ENCODE data around the gene FBXO3. TPM values are rescaled to one million over a fixed set of nuclear protein-coding genes. Genes with fewer than 3 reads are reported as not detected.
"Not testable (repeated sequence)": the region's sequence is repeated elsewhere in the genome, so short reads cannot be mapped to it uniquely, and the experiment has no call there.

FBXO3 gene
- total RNA-seq, 1 experiment from 2014 or later, result 32.9 TPM

DNA sequence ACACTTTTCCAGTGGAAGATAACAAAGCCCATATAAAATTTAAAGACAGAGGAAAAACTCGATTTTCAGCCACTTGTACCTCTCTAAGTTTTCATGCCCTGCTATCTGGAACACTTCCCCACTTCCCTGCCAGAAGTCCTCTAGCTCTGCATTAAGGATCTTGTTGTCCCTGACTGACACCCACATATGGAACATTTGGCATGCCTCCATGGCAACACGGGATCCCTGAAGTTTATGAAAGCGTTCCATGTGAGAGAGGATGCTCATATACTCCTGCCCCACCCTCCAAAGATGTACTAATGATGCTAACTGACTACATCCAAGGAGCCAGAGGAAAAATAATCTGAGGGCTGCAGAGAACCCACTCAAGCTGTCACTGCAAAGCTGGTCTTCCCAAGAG is 64.9 kb downstream of the FBXO3 start:
- TSS peak; percentile 8 for BruUV-seq (replicated peaks)
- peak overlapping the region; percentile 53 for H3K27ac ChIP-seq
- CTCF ChIA-PET, result interaction anchor here (1.1 kb wide), 1 partner anchor 33 kb away, joined by 3 read pairs; no protein-coding TSS in a partner anchor

DNA sequence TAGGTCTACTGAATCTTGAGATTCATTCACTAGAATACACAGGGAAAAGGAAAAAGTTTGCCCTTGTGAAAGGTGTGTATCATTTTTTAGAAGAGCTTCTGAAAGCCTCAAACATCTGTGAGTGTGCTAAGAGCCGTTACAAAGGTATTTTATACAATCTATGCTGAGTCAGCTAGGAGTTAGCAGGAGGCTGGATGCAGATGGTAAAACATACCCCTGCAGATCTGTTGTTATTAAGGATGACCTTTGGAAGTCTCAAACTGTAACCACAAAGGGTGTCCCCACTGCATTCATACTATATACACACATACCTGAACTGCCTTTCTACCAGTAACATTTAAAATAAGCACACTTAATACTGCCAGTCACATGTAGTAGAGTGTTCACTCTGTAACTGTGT is 65.3 kb downstream of the FBXO3 start:
- intact Hi-C loops (cut with micrococcal nuclease; ENCODE audit: unreplicated experiment), result no loop called here
- Histone ChIP-seq H3K9me3 (ENCODE audit: insufficient read depth, low read depth) (no peaks in the 10 kb centered on the region), H3K36me3 (ENCODE audit: low read depth) (peaks cover 73% of the 10 kb centered on the region), H3K27me3 (ENCODE audit: insufficient read depth, low read depth) (no peaks in the 10 kb centered on the region), H3K27ac (peak overlapping the region; percentile 53), H3K4me1 (replicated peaks; ENCODE audit: insufficient read depth) (peaks cover 53% of the 10 kb centered on the region), H3F3A (ENCODE audit: insufficient read depth, low read depth) (peaks cover 50% of the 10 kb centered on the region), H3K4me2 (peak overlapping the region; percentile 30; the same call in 1 of the 2 replicates), H3K4me3 (no peak overlapping the region), H3K9me2 (ENCODE audit: insufficient read depth) (no peaks in the 10 kb centered on the region), H2AFZ (no peak overlapping the region), H3K79me2 (ENCODE audit: low read depth) (peaks cover 29% of the 10 kb centered on the region; the same call in 1 of the 2 replicates), H4K20me1 (ENCODE audit: insufficient read depth) (0 out of 2 replicates have a peak, but pooled peaks cover 4% of the 10 kb centered on the region)
- TF ChIP-seq EZH2 (IDR thresholded peaks at IDR 0.05; ENCODE audit: low read depth), result no peak
- TF ChIP-seq, protein P1, sequence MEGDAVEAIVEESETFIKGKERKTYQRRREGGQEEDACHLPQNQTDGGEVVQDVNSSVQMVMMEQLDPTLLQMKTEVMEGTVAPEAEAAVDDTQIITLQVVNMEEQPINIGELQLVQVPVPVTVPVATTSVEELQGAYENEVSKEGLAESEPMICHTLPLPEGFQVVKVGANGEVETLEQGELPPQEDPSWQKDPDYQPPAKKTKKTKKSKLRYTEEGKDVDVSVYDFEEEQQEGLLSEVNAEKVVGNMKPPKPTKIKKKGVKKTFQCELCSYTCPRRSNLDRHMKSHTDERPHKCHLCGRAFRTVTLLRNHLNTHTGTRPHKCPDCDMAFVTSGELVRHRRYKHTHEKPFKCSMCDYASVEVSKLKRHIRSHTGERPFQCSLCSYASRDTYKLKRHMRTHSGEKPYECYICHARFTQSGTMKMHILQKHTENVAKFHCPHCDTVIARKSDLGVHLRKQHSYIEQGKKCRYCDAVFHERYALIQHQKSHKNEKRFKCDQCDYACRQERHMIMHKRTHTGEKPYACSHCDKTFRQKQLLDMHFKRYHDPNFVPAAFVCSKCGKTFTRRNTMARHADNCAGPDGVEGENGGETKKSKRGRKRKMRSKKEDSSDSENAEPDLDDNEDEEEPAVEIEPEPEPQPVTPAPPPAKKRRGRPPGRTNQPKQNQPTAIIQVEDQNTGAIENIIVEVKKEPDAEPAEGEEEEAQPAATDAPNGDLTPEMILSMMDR (conservative IDR thresholded peaks at IDR 0.05), result no peak
- BruUV-seq (replicated peaks), result no TSS peak
- peak in 1 of 2 experiments; percentile 32 for DNase-seq
- ChIA-PET POLR2A (ENCODE audit: unreplicated experiment) (interaction anchor here (0.6 kb wide), 1 partner anchor 28 kb away, joined by 14 read pairs; the partner anchor contains the start of gene CD59), CTCF (no interaction called here)

More for the DNA sequence above, 64.9 kb downstream of the FBXO3 start:
- Histone ChIP-seq H3K79me2 (ENCODE audit: low read depth) (peaks cover 30% of the 10 kb centered on the region; the same call in 1 of the 2 replicates), H3K36me3 (ENCODE audit: low read depth) (peaks cover 77% of the 10 kb centered on the region), H4K20me1 (ENCODE audit: insufficient read depth) (0 out of 2 replicates have a peak, but pooled peaks cover 4% of the 10 kb centered on the region), H2AFZ (no peak overlapping the region), H3K4me3 (no peak overlapping the region), H3K27me3 (ENCODE audit: insufficient read depth, low read depth) (no peaks in the 10 kb centered on the region), H3K4me2 (no peak overlapping the region), H3K4me1 (replicated peaks; ENCODE audit: insufficient read depth) (peaks cover 48% of the 10 kb centered on the region), H3K9me3 (ENCODE audit: insufficient read depth, low read depth) (no peaks in the 10 kb centered on the region), H3F3A (ENCODE audit: insufficient read depth, low read depth) (peaks cover 45% of the 10 kb centered on the region; the same call in 1 of the 2 replicates), H3K9me2 (ENCODE audit: insufficient read depth) (no peaks in the 10 kb centered on the region)
- POLR2A ChIA-PET (ENCODE audit: unreplicated experiment), result interaction anchor here (0.6 kb wide), 1 partner anchor 27 kb away, joined by 14 read pairs; the partner anchor contains the start of gene CD59
- intact Hi-C loops (cut with micrococcal nuclease; ENCODE audit: unreplicated experiment), result no loop called here
- TF ChIP-seq, protein P1 (conservative IDR thresholded peaks at IDR 0.05), result no peak
- no peak for TF ChIP-seq EZH2 (IDR thresholded peaks at IDR 0.05; ENCODE audit: low read depth)
- peak in 1 of 2 experiments; percentile 28 for DNase-seq

DNA sequence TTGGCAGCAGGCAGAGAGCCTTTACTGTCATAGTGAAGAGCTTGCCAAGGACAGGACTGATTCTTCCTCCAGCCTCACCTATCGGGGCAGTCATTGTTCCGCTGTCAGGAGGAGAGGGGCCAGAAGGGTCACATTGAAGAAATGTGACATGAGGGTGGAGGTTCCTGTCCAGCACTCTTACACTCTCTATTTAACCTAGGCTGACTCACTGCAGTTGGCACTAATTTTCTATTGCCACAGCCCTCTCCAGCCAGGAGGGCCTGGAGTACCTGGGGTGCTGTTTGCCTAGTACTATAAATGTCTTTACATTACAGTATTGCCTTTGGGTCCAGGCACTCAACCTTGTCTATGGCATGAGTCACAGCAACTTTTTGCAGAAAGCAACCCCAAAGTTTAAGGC is 66.5 kb downstream of the FBXO3 start:
- Histone ChIP-seq H3K27ac (peak overlapping the region; percentile 53), H3K79me2 (ENCODE audit: low read depth) (peaks cover 18% of the 10 kb centered on the region), H3K4me2 (peak overlapping the region; percentile 30), H3K36me3 (ENCODE audit: low read depth) (peaks cover 62% of the 10 kb centered on the region), H3K4me1 (replicated peaks; ENCODE audit: insufficient read depth) (peaks cover 65% of the 10 kb centered on the region), H3F3A (ENCODE audit: insufficient read depth, low read depth) (peaks cover 62% of the 10 kb centered on the region)
- POLR2A ChIA-PET (ENCODE audit: unreplicated experiment); H4K20me1 ChIP-seq (ENCODE audit: insufficient read depth); H3K9me2 ChIP-seq (ENCODE audit: insufficient read depth); H2AFZ ChIP-seq; H3K9me3 ChIP-seq (ENCODE audit: insufficient read depth, low read depth); H3K27me3 ChIP-seq (ENCODE audit: insufficient read depth, low read depth); BruUV-seq (replicated peaks); H3K4me3 ChIP-seq; intact Hi-C loops (cut with micrococcal nuclease; ENCODE audit: unreplicated experiment): not testable (repeated sequence)
- CTCF ChIA-PET, result interaction anchor here (0.6 kb wide), 2 partner anchors 46 to 321 kb away, joined by 4 to 8 read pairs; no protein-coding TSS in a partner anchor
- peak in 1 of 2 experiments; percentile 91 for DNase-seq
